ENCODE results near the gene ZNF777. TPM values are rescaled to one million over a fixed set of nuclear protein-coding genes. Genes with fewer than 3 reads are reported as not detected.
A peak's percentile ranks its signal among the peaks of the same experiment; 100 is the strongest.
"Not testable (repeated sequence)": the region's sequence is repeated elsewhere in the genome, so short reads cannot be mapped to it uniquely, and the experiment has no call there.

The ZNF777 gene
- total and polyA plus RNA-seq, 11 donors = 6.5 to 10.7 (median 7.5) TPM

DNA sequence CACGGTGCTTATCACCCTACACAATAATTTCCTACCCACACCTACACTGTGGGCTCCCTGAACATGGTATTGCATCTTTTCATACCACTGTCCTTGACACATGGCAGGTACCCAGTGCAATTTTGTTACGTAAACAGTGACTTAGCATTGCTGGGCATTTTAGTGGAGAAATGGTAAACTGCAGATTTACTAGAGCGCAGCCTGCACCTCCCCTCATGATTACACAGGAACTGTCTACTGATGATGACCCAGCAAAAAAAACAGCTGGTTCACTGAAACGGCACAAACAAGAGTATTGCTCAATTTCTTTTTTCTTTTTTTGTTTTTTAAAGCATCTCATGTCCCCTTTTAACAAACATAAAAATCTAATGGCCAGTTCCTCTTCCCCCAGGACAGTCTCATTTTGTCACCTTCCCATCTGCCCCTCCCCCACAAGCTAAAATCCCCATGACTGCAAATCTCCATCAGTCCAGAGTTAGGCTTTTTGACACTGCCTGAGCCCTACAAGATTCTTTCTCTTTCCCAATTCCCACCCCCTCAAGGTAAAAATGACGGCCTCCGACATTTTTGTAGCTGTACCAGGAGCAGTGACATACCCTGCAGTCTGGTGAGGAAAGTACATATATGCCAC lies 34.0 kb upstream of the ZNF777 start:
- Histone ChIP-seq H3K4me1 (peaks cover 0 to 30% (median 19%) of the 10 kb centered on the region in 12 donors), H3K36me3 (peaks cover 0 to 47% (median 43%) of the 10 kb centered on the region in 9 donors), H3K9me3 (no peaks in the 10 kb centered on the region), H3K4me3 (peak overlapping the region in 1 of 12 donors; percentile 5), H3K27me3 (no peaks in the 10 kb centered on the region), H3K27ac (peak overlapping the region in 4 of 12 donors; percentile 4 to 65 (median 32))
- intact Hi-C loops (cut with DNase I) = loop anchor here in 5 of 10 donors (5.0 to 10.0 kb wide), 5 partner anchors 73 to 230 kb away; partner anchors contain the start of gene ZNF783 (in 1 of the 5)
- WGBS, 4 donors = 84 to 89% (median 88%) methylated on average over 6 of the region's 6 CpGs
- ATAC-seq (peak in 1 of 4 donors; percentile 6), DNase-seq (no peak)
- no peak for TF ChIP-seq POLR2A (IDR thresholded peaks at IDR 0.05)
- TF ChIP-seq, protein P1, sequence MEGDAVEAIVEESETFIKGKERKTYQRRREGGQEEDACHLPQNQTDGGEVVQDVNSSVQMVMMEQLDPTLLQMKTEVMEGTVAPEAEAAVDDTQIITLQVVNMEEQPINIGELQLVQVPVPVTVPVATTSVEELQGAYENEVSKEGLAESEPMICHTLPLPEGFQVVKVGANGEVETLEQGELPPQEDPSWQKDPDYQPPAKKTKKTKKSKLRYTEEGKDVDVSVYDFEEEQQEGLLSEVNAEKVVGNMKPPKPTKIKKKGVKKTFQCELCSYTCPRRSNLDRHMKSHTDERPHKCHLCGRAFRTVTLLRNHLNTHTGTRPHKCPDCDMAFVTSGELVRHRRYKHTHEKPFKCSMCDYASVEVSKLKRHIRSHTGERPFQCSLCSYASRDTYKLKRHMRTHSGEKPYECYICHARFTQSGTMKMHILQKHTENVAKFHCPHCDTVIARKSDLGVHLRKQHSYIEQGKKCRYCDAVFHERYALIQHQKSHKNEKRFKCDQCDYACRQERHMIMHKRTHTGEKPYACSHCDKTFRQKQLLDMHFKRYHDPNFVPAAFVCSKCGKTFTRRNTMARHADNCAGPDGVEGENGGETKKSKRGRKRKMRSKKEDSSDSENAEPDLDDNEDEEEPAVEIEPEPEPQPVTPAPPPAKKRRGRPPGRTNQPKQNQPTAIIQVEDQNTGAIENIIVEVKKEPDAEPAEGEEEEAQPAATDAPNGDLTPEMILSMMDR (IDR thresholded peaks at IDR 0.05) = no peak

DNA sequence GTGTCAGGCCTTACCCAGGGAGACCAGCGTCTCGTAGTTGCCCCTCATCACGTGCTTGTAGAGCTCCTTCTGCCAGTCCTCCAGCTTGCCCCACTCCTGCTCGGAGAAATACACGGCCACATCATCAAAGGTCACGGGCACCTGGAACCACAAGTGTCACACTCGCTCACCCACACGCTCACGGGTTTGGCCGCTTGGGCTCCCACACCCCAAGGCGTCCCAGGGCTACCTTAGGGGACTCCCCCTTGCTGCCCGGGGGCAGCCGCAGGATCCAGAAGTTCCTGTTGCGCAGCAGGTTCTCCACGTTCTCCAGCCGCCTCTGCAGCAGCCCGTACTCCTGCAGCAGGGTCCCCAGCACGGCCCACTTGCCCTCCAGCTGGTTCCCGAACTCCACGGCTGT lies 33.1 kb upstream of the ZNF777 start:
- Histone ChIP-seq H3K4me1 (peaks cover 0 to 30% (median 19%) of the 10 kb centered on the region in 12 donors), H3K36me3 (peaks cover 0 to 54% (median 50%) of the 10 kb centered on the region in 9 donors)
- H3K27ac ChIP-seq, H3K27me3 ChIP-seq, DNase-seq, H3K4me3 ChIP-seq, ATAC-seq, H3K9me3 ChIP-seq: not testable (repeated sequence)
- intact Hi-C loops (cut with DNase I) = loop anchor here in 3 of 10 donors (10.0 kb wide), 3 partner anchors 131 to 229 kb away; partner anchors contain the start of gene ZNF783 (in 1 of the 3)
- whole genome bisulfite sequencing, 4 donors = 90 to 95% (median 92%) methylated on average over 18 to 20 of the region's 20 CpGs

DNA sequence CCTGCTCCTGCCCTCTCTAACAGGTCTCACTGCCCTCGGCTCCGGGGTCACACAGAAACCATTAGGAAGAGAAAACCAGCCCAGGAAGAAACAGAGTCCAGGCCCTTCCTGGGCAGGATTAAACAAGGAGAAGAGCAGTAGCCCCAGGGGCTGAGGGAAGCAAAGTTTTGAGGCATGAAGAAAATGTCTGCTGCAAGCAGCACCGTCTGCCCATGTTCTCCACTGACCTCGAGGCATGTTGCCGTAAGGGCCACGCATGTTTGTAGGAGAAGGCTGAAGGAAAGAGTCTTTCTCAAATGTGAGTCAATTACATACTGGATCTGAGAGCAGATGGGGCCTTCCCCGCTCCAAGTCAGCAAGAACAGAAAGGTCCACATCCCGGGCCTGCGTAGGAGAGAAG lies 32.5 kb upstream of the ZNF777 start:
- no peaks in the 10 kb centered on the region for H3K9me3 ChIP-seq
- WGBS, 4 donors = 96 to 97% (median 96%) methylated on average over 9 of the region's 9 CpGs
- peaks cover 0 to 60% (median 53%) of the 10 kb centered on the region in 9 donors for H3K36me3 ChIP-seq
- peaks cover 0 to 30% (median 19%) of the 10 kb centered on the region in 12 donors for H3K4me1 ChIP-seq
- H3K27me3 ChIP-seq = no peaks in the 10 kb centered on the region
- TF ChIP-seq POLR2A (IDR thresholded peaks at IDR 0.05) = no peak
- TF ChIP-seq, protein P1 (IDR thresholded peaks at IDR 0.05) = no peak
- intact Hi-C loops (cut with DNase I) = loop anchor here in 3 of 10 donors (10.0 kb wide), 3 partner anchors 131 to 229 kb away; partner anchors contain the start of gene ZNF783 (in 1 of the 3)
- no peak for ATAC-seq
- DNase-seq = no peak
- no peak overlapping the region for H3K4me3 ChIP-seq
- no peak overlapping the region for H3K27ac ChIP-seq

DNA sequence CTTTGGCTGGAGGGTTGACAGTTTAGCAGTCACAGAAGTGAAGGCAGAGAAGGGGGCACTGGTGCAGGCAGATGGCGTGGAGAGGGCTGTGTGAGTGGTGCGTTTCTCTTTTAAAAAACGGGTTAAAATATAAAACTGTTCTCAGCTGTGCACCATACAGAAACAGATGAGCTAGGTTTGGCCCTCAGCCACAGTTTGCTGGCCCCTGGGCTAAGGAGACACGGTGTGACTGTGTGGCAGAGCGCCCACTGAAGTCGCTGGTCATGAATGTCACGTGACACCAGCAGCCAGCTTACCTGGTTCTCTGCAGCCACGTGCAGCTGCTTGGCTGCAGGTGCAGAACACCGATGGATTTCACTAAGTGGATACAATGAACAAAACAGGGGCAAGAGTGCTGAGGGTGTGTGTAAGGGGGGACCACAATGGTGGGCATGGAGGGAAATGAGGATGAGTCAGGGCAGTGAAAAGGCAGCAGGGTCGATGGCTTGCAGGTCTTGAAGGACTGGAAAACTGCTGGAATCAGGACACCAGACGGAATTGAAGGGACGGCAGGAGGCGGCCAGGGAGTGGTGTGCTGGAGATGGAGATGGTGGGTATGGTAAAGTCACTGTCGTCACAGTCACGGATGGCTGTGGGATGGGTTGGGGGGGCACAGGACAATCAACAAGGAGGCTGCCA lies 29.4 kb upstream of the ZNF777 start:
- Histone ChIP-seq H3K9me3 (no peaks in the 10 kb centered on the region), H3K27ac (no peak overlapping the region), H3K27me3 (no peaks in the 10 kb centered on the region), H3K4me1 (peaks cover 0 to 11% (median 4%) of the 10 kb centered on the region in 12 donors), H3K4me3 (no peak overlapping the region), H3K36me3 (peaks cover 0 to 90% (median 84%) of the 10 kb centered on the region in 9 donors)
- intact Hi-C loops (cut with DNase I) = loop anchor here in 3 of 10 donors (10.0 kb wide), 3 partner anchors 135 to 225 kb away; partner anchors contain the start of gene ZNF783 (in 1 of the 3)
- ATAC-seq (no peak), DNase-seq (no peak)
- WGBS, 4 donors = 82 to 87% (median 84%) methylated on average over 15 of the region's 15 CpGs
- TF ChIP-seq POLR2A (IDR thresholded peaks at IDR 0.05) = no peak
- TF ChIP-seq, protein P1 (IDR thresholded peaks at IDR 0.05) = no peak

All from heart left ventricle (tissue), 16 donors.